Measurements from ENCODE around the gene POLR1A. TPM values are rescaled to one million over a fixed set of nuclear protein-coding genes. Genes with fewer than 3 reads are reported as not detected.

Gene POLR1A
- total RNA-seq, 2 donors from 2014 or later = 19.0 to 38.2 TPM

DNA sequence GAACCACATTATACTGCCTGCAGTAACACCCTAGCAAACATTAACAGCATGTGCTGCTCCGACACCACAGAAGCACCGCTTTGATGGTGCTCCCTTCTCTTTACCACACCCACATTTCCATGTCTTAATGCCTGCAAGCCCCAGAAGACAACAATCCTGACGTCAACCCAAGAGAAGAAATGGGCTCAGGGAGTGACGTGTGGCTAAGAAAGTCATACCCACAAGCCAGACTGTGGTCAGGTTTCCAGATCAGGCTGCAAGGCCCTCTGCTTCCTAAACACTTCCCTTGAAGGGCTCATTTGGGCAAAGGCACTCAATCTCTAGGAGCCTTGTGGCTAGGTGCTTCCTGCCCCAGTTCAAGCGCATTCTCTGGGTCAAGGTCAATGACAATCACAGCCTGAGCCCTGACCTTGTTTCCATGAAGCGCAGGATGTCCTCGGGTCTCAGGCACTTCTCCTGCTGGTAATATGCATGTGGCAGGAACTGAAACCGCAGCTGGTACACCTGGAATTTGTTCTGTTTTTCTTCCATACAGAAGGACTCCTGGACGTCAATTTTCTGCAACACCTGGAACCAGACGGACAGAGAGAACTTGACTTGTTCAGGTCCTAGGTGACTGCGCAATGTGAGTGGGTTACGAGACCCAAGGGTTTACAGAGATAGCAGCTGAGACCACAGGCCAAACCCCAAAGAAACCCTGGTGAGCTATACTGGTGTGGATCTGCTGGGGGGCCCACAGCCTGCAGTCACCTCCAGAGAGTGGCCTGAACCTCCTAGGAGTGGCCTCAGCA is 67.2 kb downstream of the POLR1A start:
- H3K27me3 ChIP-seq (replicated peaks; ENCODE audit: insufficient read depth) = no peaks in the 10 kb centered on the region
- H3K9me3 ChIP-seq = no peaks in the 10 kb centered on the region
- ATAC-seq (ENCODE audit: insufficient number of reproducible peaks, low FRiP score, low read depth) (no peak), DNase-seq (ENCODE audit: low spot score) (no peak)
- TF ChIP-seq, protein P1, sequence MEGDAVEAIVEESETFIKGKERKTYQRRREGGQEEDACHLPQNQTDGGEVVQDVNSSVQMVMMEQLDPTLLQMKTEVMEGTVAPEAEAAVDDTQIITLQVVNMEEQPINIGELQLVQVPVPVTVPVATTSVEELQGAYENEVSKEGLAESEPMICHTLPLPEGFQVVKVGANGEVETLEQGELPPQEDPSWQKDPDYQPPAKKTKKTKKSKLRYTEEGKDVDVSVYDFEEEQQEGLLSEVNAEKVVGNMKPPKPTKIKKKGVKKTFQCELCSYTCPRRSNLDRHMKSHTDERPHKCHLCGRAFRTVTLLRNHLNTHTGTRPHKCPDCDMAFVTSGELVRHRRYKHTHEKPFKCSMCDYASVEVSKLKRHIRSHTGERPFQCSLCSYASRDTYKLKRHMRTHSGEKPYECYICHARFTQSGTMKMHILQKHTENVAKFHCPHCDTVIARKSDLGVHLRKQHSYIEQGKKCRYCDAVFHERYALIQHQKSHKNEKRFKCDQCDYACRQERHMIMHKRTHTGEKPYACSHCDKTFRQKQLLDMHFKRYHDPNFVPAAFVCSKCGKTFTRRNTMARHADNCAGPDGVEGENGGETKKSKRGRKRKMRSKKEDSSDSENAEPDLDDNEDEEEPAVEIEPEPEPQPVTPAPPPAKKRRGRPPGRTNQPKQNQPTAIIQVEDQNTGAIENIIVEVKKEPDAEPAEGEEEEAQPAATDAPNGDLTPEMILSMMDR (IDR thresholded peaks at IDR 0.05) = no peak
- H3K27ac ChIP-seq = peak overlapping the region; percentile 80 to 83
- H3K4me1 ChIP-seq (ENCODE audit: control insufficient read depth in 1 of 2, low read depth in 2 of 2) = peaks cover 26 to 37% of the 10 kb centered on the region in 2 donors
- no peak overlapping the region for H3K4me3 ChIP-seq
- H3K36me3 ChIP-seq = peaks cover 31% of the 10 kb centered on the region

DNA sequence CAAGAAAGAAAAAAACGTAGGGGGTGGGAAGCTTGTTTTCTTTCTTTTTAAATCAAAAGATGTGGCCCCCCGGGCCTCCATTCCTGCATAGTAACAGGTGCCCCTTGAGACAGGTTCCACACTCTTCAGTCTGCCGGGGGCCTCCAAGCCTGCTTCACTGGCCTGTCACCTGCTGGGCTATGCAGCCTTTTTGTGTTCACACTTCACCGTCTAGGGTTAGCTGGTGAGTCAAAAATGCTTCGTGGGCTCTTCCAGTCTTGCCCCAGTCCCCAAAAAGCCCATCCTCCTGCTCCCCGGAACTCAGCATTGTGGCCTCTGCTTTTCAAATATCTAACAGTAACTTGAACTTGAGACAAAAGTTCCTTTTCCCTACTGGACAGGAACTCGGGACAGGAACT is 67.9 kb downstream of the POLR1A start:
- TF ChIP-seq, protein P1 (IDR thresholded peaks at IDR 0.05) = no peak
- no peaks in the 10 kb centered on the region for H3K9me3 ChIP-seq
- ATAC-seq (ENCODE audit: insufficient number of reproducible peaks, low FRiP score, low read depth) (no peak), DNase-seq (ENCODE audit: low spot score) (no peak)
- H3K4me1 ChIP-seq (ENCODE audit: control insufficient read depth in 1 of 2, low read depth in 2 of 2) = peaks cover 26 to 37% of the 10 kb centered on the region in 2 donors
- H3K4me3 ChIP-seq = no peak overlapping the region
- H3K27ac ChIP-seq = peak overlapping the region; percentile 80 to 83
- H3K36me3 ChIP-seq = peaks cover 31% of the 10 kb centered on the region
- no peaks in the 10 kb centered on the region for H3K27me3 ChIP-seq (replicated peaks; ENCODE audit: insufficient read depth)

GRCh38 chr2:86037141-86037794 is 68.4 kb downstream of the POLR1A start:
- DNase-seq (ENCODE audit: low spot score) (peak; percentile 55), ATAC-seq (ENCODE audit: insufficient number of reproducible peaks, low FRiP score, low read depth) (peak; percentile 59)
- peaks cover 26 to 37% of the 10 kb centered on the region in 2 donors for H3K4me1 ChIP-seq (ENCODE audit: control insufficient read depth in 1 of 2, low read depth in 2 of 2)
- H3K36me3 ChIP-seq = peaks cover 31% of the 10 kb centered on the region
- H3K4me3 ChIP-seq = peak overlapping the region; percentile 3
- no peaks in the 10 kb centered on the region for H3K9me3 ChIP-seq
- no peaks in the 10 kb centered on the region for H3K27me3 ChIP-seq (replicated peaks; ENCODE audit: insufficient read depth)
- TF ChIP-seq, protein P1 (IDR thresholded peaks at IDR 0.05) = no peak
- H3K27ac ChIP-seq = peak overlapping the region; percentile 80 to 83

GRCh38 chr2:86036669-86037138 is 69.0 kb downstream of the POLR1A start:
- H3K9me3 ChIP-seq = no peaks in the 10 kb centered on the region
- peaks cover 33% of the 10 kb centered on the region for H3K36me3 ChIP-seq
- H3K4me3 ChIP-seq = peak overlapping the region; percentile 3
- DNase-seq (ENCODE audit: low spot score) (no peak), ATAC-seq (ENCODE audit: insufficient number of reproducible peaks, low FRiP score, low read depth) (peak; percentile 19)
- H3K27me3 ChIP-seq (replicated peaks; ENCODE audit: insufficient read depth) = no peaks in the 10 kb centered on the region
- H3K27ac ChIP-seq = peak overlapping the region; percentile 80 to 83
- H3K4me1 ChIP-seq (ENCODE audit: control insufficient read depth in 1 of 2, low read depth in 2 of 2) = peaks cover 26 to 37% of the 10 kb centered on the region in 2 donors
- TF ChIP-seq, protein P1 (IDR thresholded peaks at IDR 0.05) = no peak
